WTC11 (cell line): ENCODE results near the gene SEMA4A. TPM values are rescaled to one million over a fixed set of nuclear protein-coding genes. Genes with fewer than 3 reads are reported as not detected.

ENCODE experiments used
- ATAC-seq: fragments of 200-7000 bp; cut with Tn5 transposase; 2 replicates; pipeline ENCODE4 v1.10.0; 2021; ENCODE audit warnings: mild to moderate bottlenecking, moderate library complexity
- CTCF ChIA-PET: fragments of 300-600 bp; sonication (Branson Sonifier 250); formaldehyde crosslinking; loops from one replicate; lab custom pipeline; 2021; ENCODE audit warnings: antibody characterized with exemption; lab: Charles Lee
- POLR2A ChIA-PET: fragments of 350-600 bp; sonication (Branson Sonifier 250); formaldehyde crosslinking; loops from one replicate; lab custom pipeline; 2021; ENCODE audit warnings: antibody characterized with exemption; lab: Charles Lee
- DNase-seq: peaks from one replicate; pipeline ENCODE4 v3.0.0; 2021; ENCODE audit warnings: low spot score
- H3K27ac Mint-ChIP-seq: 2 replicates; pipeline ENCODE4 v1.8.0; 2021; ENCODE audit warnings: mixed read lengths
- H3K27me3 Mint-ChIP-seq: 2 replicates; pipeline ENCODE4 v1.8.0; 2021; ENCODE audit warnings: low read depth, mild to moderate bottlenecking, moderate library complexity, mixed read lengths
- H3K36me3 Mint-ChIP-seq: 2 replicates; pipeline ENCODE4 v1.8.0; 2021; ENCODE audit warnings: mixed read lengths
- H3K4me1 Mint-ChIP-seq: 2 replicates; pipeline ENCODE4 v1.8.0; 2022; ENCODE audit warnings: mixed read lengths
- H3K4me3 Mint-ChIP-seq: 2 replicates; pipeline ENCODE4 v1.8.0; 2021; ENCODE audit warnings: mild to moderate bottlenecking, moderate library complexity, mixed read lengths
- H3K9me3 Mint-ChIP-seq: 2 replicates; pipeline ENCODE4 v1.8.0; 2021; ENCODE audit warnings: mixed read lengths
- CBFB ChIP-seq: sonication (generic); formaldehyde crosslinking; IDR thresholded peaks from 2 replicates; pipeline ENCODE4 v1.8.1; 2022; ENCODE audit warnings: mild to moderate bottlenecking, low read depth, missing genetic modification reagents
- CREM ChIP-seq: sonication (generic); formaldehyde crosslinking; IDR thresholded peaks from 2 replicates; pipeline ENCODE4 v1.8.1; 2022; ENCODE audit warnings: mild to moderate bottlenecking, missing genetic modification reagents, moderate library complexity
- FOXP1 ChIP-seq: sonication (generic); formaldehyde crosslinking; IDR thresholded peaks from 2 replicates; pipeline ENCODE4 v1.8.0; 2022; ENCODE audit warnings: missing genetic modification reagents, mild to moderate bottlenecking, moderate library complexity, borderline replicate concordance
- KAT7 ChIP-seq: sonication (generic); formaldehyde crosslinking; IDR thresholded peaks from 2 replicates; pipeline ENCODE4 v1.8.1; 2023; ENCODE audit warnings: missing genetic modification reagents, mild to moderate bottlenecking, borderline replicate concordance
- MXD4 ChIP-seq: fragments of 250-450 bp; sonication (Bioruptor Pico); IDR thresholded peaks from 2 replicates; pipeline ENCODE4 v1.8.0; 2021; ENCODE audit warnings: mild to moderate bottlenecking, moderate library complexity, borderline replicate concordance
- MYBL2 ChIP-seq: sonication (generic); formaldehyde crosslinking; IDR thresholded peaks from 2 replicates; pipeline ENCODE4 v1.8.1; 2023; ENCODE audit warnings: mild to moderate bottlenecking, moderate library complexity, missing genetic modification reagents
- NFE2L1 ChIP-seq: sonication (generic); formaldehyde crosslinking; IDR thresholded peaks from 2 replicates; pipeline ENCODE4 v1.8.1; 2023; ENCODE audit warnings: missing genetic modification reagents
- NR2C2 ChIP-seq: sonication (generic); formaldehyde crosslinking; IDR thresholded peaks from 2 replicates; pipeline ENCODE4 v1.8.0; 2022; ENCODE audit warnings: mild to moderate bottlenecking, missing genetic modification reagents
- RORB ChIP-seq: fragments of 250-450 bp; sonication (Bioruptor Pico); IDR thresholded peaks from 2 replicates; pipeline ENCODE4 v1.9.0; 2021; ENCODE audit warnings: mild to moderate bottlenecking
- SMAD4 ChIP-seq: sonication (generic); formaldehyde crosslinking; IDR thresholded peaks from 2 replicates; pipeline ENCODE4 v1.8.0; 2022; ENCODE audit warnings: mild to moderate bottlenecking, missing genetic modification reagents
- SP1 ChIP-seq: sonication (generic); formaldehyde crosslinking; conservative IDR thresholded peaks from 2 replicates; pipeline ENCODE4 v1.8.1; 2022; ENCODE audit warnings: missing genetic modification reagents
- TCF7 ChIP-seq: sonication (generic); formaldehyde crosslinking; IDR thresholded peaks from 2 replicates; pipeline ENCODE4 v1.8.0; 2022; ENCODE audit warnings: mild to moderate bottlenecking, low read depth, missing genetic modification reagents, moderate library complexity
- TEAD1 ChIP-seq: sonication (generic); formaldehyde crosslinking; IDR thresholded peaks from 2 replicates; pipeline ENCODE4 v1.8.0; 2022; ENCODE audit warnings: mild to moderate bottlenecking, missing genetic modification reagents
- TEAD4 ChIP-seq: sonication (generic); formaldehyde crosslinking; IDR thresholded peaks from 2 replicates; pipeline ENCODE4 v1.8.0; 2022; ENCODE audit warnings: mild to moderate bottlenecking, missing genetic modification reagents
- ZNF232 ChIP-seq: sonication (generic); formaldehyde crosslinking; IDR thresholded peaks from 2 replicates; pipeline ENCODE4 v1.8.0; 2022; ENCODE audit warnings: mild to moderate bottlenecking, missing genetic modification reagents
- ZNF671 ChIP-seq: fragments of 250-450 bp; sonication (Bioruptor Pico); IDR thresholded peaks from 2 replicates; pipeline ENCODE4 v1.8.0; 2021; ENCODE audit warnings: mild to moderate bottlenecking
- total RNA-seq: library from RNA; stranded (reverse); gene quantifications from 3 replicates; pipeline ENCODE4 v1.2.3, GENCODE V29; 2021
- TF ChIP-seq, protein P1 (sequence below): fragments of 250-450 bp; sonication (Bioruptor Pico); conservative IDR thresholded peaks from 2 replicates; pipeline ENCODE4 v1.9.0; 2021; ENCODE audit warnings: mild to moderate bottlenecking
- TF ChIP-seq, protein P2 (sequence below): sonication (generic); formaldehyde crosslinking; IDR thresholded peaks from 2 replicates; pipeline ENCODE4 v1.8.1; 2023; ENCODE audit warnings: mild to moderate bottlenecking, moderate library complexity, missing genetic modification reagents
- TF ChIP-seq, protein P3 (sequence below): sonication (generic); formaldehyde crosslinking; IDR thresholded peaks from 2 replicates; pipeline ENCODE4 v1.8.0; 2022; ENCODE audit warnings: mild to moderate bottlenecking, missing genetic modification reagents
- TF ChIP-seq, protein P4 (sequence below): sonication (generic); formaldehyde crosslinking; IDR thresholded peaks from 2 replicates; pipeline ENCODE4 v1.8.0; 2022; ENCODE audit warnings: mild to moderate bottlenecking, missing genetic modification reagents
- TF ChIP-seq, protein P5 (sequence below): sonication (generic); formaldehyde crosslinking; IDR thresholded peaks from 2 replicates; pipeline ENCODE4 v1.8.0; 2022; ENCODE audit warnings: mild to moderate bottlenecking, missing genetic modification reagents
- TF ChIP-seq, protein P6 (sequence below): sonication (generic); formaldehyde crosslinking; IDR thresholded peaks from 2 replicates; pipeline ENCODE4 v1.8.0; 2023; ENCODE audit warnings: mild to moderate bottlenecking, missing genetic modification reagents
- TF ChIP-seq, protein P7 (sequence below): sonication (generic); formaldehyde crosslinking; IDR thresholded peaks from 2 replicates; pipeline ENCODE4 v1.8.0; 2023; ENCODE audit warnings: missing genetic modification reagents

SEMA4A gene
- total RNA-seq, 1 experiment from 2014 or later = 12.4 TPM

DNA sequence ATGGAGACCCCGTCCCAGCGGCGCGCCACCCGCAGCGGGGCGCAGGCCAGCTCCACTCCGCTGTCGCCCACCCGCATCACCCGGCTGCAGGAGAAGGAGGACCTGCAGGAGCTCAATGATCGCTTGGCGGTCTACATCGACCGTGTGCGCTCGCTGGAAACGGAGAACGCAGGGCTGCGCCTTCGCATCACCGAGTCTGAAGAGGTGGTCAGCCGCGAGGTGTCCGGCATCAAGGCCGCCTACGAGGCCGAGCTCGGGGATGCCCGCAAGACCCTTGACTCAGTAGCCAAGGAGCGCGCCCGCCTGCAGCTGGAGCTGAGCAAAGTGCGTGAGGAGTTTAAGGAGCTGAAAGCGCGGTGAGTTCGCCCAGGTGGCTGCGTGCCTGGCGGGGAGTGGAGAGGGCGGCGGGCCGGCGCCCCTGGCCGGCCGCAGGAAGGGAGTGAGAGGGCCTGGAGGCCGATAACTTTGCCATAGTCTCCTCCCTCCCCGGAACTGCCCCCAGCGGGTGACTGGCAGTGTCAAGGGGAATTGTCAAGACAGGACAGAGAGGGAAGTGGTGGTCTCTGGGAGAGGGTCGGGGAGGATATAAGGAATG, 38.4 kb upstream of the SEMA4A start:
- peak overlapping the region; percentile 93 for H3K4me3 Mint-ChIP-seq
- CTCF ChIA-PET = interaction anchor here (1.0 to 28.0 kb wide), 9 partner anchors 8 to 137 kb away, joined by 3 to 1176 read pairs (median 9); partner anchors contain the start of genes ARHGEF2 and MEX3A
- TF ChIP-seq MYBL2 (peak; percentile 57; the same call in 1 of the 2 replicates), SMAD4 (CRISPR knock-in tag) (no peak), FOXP1 (CRISPR knock-in tag) (peak; percentile 15; the same call in 1 of the 2 replicates), RORB (CRISPR knock-in tag) (no peak), ZNF232 (no peak), TEAD1 (0 out of 2 replicates have a peak, but pooled peaks have one; percentile 13), ZNF671 (CRISPR knock-in tag) (no peak), NR2C2 (CRISPR knock-in tag) (no peak), SP1 (peak; percentile 54), KAT7 (CRISPR knock-in tag) (peak; percentile 42; the same call in 1 of the 2 replicates), TEAD4 (no peak)
- TF ChIP-seq, protein P1, sequence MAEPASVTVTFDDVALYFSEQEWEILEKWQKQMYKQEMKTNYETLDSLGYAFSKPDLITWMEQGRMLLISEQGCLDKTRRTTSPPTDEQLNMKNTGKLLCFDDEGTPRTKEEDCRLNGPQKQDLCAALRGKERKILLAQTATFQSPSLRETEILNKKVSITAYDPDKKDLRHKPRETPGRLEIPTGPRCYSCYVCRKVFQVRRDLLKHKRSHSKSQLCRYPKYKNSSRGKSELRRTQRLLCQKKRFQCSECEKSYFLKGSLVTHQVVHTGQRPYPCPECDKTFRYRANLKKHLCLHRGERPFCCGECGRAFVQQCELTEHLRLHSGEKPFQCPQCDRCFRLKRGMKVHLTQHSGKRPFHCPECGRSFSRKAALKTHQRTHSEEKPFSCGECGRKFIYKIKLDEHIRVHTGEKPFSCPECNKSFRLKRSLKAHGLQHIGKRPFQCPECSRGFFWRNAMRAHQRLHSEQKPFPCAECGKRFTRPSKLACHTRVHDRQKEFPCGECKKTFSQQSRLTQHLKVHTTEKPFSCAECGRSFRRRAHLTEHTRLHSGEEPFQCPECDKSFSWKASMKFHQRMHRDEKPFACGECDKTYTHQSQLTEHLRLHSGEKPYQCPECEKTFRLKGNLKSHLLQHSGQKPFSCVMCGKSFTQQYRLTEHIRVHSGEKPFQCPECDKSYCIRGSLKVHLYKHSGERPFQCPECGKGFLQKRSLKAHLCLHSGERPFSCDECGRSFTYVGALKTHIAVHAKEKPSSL (CRISPR knock-in tag) = no peak
- TF ChIP-seq, protein P2, sequence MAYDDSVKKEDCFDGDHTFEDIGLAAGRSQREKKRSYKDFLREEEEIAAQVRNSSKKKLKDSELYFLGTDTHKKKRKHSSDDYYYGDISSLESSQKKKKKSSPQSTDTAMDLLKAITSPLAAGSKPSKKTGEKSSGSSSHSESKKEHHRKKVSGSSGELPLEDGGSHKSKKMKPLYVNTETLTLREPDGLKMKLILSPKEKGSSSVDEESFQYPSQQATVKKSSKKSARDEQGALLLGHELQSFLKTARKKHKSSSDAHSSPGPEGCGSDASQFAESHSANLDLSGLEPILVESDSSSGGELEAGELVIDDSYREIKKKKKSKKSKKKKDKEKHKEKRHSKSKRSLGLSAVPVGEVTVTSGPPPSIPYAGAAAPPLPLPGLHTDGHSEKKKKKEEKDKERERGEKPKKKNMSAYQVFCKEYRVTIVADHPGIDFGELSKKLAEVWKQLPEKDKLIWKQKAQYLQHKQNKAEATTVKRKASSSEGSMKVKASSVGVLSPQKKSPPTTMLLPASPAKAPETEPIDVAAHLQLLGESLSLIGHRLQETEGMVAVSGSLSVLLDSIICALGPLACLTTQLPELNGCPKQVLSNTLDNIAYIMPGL = peak; percentile 80; the same call in 1 of the 2 replicates
- TF ChIP-seq, protein P3, sequence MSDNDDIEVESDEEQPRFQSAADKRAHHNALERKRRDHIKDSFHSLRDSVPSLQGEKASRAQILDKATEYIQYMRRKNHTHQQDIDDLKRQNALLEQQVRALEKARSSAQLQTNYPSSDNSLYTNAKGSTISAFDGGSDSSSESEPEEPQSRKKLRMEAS (CRISPR knock-in tag) = peak; percentile 73; the same call in 1 of the 2 replicates
- TF ChIP-seq, all 79 proteins: peak for 7
- POLR2A ChIA-PET = interaction anchor here (1.1 to 2.4 kb wide), 7 partner anchors 8 to 98 kb away, joined by 4 to 12 read pairs (median 8); partner anchors contain the start of genes MEX3A and PMF1
- H3K27me3 Mint-ChIP-seq = peaks cover 18% of the 10 kb centered on the region
- H3K4me1 Mint-ChIP-seq = peaks cover 37% of the 10 kb centered on the region
- DNase-seq (peak; percentile 62), ATAC-seq (peak; percentile 6)
- no peaks in the 10 kb centered on the region for H3K36me3 Mint-ChIP-seq
- no peak overlapping the region for H3K27ac Mint-ChIP-seq
- no peaks in the 10 kb centered on the region for H3K9me3 Mint-ChIP-seq

DNA sequence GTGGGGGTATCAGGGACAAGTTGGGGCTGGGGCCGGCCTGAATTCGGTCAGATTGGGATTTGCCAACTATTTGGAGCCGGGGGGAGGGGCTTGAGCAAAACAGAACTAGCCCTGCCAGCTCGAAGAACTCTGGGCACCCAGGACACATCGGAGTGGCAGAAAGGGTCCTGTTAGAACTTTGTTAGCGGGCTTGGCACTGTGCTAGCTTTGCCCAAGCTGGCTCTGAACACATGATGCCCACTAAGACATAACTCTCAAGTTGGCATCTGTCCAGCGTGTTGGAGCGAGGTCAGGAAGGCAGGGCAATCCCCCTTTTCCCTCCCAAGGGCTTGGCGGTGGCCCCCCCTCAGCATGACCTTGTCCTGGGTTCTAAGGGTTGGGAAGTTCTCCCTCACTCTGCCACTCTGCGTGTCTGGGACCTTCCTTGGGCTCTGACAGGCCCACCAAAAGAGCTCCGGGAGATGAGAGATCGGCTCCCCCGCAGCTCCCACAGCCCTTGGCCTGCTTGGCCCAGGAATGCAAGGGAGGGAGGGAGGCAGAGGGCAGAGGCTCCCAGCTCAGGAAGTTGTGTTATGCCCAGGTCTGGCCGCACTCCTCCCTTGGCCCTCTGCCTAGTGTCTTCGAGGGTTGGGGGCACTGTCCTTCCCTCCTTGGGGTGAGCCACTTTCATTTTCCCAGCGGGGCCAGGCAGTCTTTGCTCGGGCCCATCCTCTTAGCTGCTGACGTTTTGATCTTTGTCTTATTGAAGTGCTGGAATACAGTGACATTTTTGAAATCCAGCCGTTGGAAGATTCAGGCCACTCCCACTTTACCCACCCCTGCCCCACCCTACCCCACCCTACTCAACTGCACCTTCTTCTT, 37.6 kb upstream of the SEMA4A start:
- H3K9me3 Mint-ChIP-seq = no peaks in the 10 kb centered on the region
- peak; percentile 46 for ATAC-seq
- H3K36me3 Mint-ChIP-seq = no peaks in the 10 kb centered on the region
- H3K27me3 Mint-ChIP-seq = peaks cover 15% of the 10 kb centered on the region
- ChIA-PET CTCF (interaction anchor here (0.6 to 28.0 kb wide), 13 partner anchors 7 to 180 kb away, joined by 3 to 1176 read pairs (median 7); partner anchors contain the start of genes ARHGEF2 and MEX3A), POLR2A (interaction anchor here (1.1 to 2.4 kb wide), 7 partner anchors 7 to 97 kb away, joined by 4 to 12 read pairs (median 8); partner anchors contain the start of genes MEX3A and PMF1)
- peak overlapping the region; percentile 93 for H3K4me3 Mint-ChIP-seq
- peaks cover 42% of the 10 kb centered on the region for H3K4me1 Mint-ChIP-seq
- peak; percentile 59 for DNase-seq
- H3K27ac Mint-ChIP-seq = no peak overlapping the region
- TF ChIP-seq, protein P4, sequence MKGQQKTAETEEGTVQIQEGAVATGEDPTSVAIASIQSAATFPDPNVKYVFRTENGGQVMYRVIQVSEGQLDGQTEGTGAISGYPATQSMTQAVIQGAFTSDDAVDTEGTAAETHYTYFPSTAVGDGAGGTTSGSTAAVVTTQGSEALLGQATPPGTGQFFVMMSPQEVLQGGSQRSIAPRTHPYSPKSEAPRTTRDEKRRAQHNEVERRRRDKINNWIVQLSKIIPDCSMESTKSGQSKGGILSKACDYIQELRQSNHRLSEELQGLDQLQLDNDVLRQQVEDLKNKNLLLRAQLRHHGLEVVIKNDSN (CRISPR knock-in tag) = no peak
- TF ChIP-seq, protein P5, sequence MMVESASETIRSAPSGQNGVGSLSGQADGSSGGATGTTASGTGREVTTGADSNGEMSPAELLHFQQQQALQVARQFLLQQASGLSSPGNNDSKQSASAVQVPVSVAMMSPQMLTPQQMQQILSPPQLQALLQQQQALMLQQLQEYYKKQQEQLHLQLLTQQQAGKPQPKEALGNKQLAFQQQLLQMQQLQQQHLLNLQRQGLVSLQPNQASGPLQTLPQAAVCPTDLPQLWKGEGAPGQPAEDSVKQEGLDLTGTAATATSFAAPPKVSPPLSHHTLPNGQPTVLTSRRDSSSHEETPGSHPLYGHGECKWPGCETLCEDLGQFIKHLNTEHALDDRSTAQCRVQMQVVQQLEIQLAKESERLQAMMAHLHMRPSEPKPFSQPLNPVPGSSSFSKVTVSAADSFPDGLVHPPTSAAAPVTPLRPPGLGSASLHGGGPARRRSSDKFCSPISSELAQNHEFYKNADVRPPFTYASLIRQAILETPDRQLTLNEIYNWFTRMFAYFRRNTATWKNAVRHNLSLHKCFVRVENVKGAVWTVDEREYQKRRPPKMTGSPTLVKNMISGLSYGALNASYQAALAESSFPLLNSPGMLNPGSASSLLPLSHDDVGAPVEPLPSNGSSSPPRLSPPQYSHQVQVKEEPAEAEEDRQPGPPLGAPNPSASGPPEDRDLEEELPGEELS (CRISPR knock-in tag) = no peak
- TF ChIP-seq CREM (no peak), CBFB (CRISPR knock-in tag) (no peak), TCF7 (CRISPR knock-in tag) (no peak), RORB (CRISPR knock-in tag) (no peak), MXD4 (CRISPR knock-in tag) (no peak), NFE2L1 (CRISPR knock-in tag) (no peak), TEAD4 (peak; percentile 69; the same call in 1 of the 2 replicates)
- TF ChIP-seq, protein P6, sequence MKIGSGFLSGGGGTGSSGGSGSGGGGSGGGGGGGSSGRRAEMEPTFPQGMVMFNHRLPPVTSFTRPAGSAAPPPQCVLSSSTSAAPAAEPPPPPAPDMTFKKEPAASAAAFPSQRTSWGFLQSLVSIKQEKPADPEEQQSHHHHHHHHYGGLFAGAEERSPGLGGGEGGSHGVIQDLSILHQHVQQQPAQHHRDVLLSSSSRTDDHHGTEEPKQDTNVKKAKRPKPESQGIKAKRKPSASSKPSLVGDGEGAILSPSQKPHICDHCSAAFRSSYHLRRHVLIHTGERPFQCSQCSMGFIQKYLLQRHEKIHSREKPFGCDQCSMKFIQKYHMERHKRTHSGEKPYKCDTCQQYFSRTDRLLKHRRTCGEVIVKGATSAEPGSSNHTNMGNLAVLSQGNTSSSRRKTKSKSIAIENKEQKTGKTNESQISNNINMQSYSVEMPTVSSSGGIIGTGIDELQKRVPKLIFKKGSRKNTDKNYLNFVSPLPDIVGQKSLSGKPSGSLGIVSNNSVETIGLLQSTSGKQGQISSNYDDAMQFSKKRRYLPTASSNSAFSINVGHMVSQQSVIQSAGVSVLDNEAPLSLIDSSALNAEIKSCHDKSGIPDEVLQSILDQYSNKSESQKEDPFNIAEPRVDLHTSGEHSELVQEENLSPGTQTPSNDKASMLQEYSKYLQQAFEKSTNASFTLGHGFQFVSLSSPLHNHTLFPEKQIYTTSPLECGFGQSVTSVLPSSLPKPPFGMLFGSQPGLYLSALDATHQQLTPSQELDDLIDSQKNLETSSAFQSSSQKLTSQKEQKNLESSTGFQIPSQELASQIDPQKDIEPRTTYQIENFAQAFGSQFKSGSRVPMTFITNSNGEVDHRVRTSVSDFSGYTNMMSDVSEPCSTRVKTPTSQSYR (CRISPR knock-in tag) = no peak
- TF ChIP-seq, protein P7, sequence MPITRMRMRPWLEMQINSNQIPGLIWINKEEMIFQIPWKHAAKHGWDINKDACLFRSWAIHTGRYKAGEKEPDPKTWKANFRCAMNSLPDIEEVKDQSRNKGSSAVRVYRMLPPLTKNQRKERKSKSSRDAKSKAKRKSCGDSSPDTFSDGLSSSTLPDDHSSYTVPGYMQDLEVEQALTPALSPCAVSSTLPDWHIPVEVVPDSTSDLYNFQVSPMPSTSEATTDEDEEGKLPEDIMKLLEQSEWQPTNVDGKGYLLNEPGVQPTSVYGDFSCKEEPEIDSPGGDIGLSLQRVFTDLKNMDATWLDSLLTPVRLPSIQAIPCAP = no peak
